Activated CD8-positive, alpha-beta T cell treated with anti-CD3 and anti-CD28 coated beads for 36 hours (primary cell): ENCODE data around the gene MORC4. TPM values are rescaled to one million over a fixed set of nuclear protein-coding genes. Genes with fewer than 3 reads are reported as not detected.

Source experiments
- ATAC-seq: fragments of 200-7000 bp; cut with Tn5 transposase; one replicate; pipeline ENCODE4 v1.10.0; 2021; ENCODE audit warnings: mild to moderate bottlenecking, moderate library complexity
- CTCF ChIA-PET: fragments of 350-600 bp; sonication (Branson Sonifier 250); formaldehyde crosslinking; loops from one replicate; lab custom pipeline; 2021; ENCODE audit warnings: antibody characterized with exemption; lab: Charles Lee
- POLR2A ChIA-PET: fragments of 350-600 bp; sonication (Branson Sonifier 250); formaldehyde crosslinking; loops from one replicate; lab custom pipeline; 2021; ENCODE audit warnings: antibody characterized with exemption; lab: Charles Lee
- DNase-seq: peaks from one replicate; pipeline ENCODE4 v3.0.0-alpha.2; 2020
- H3K27ac Mint-ChIP-seq: one replicate; pipeline ENCODE4 v1.8.0; 2021; ENCODE audit warnings: mild to moderate bottlenecking, mixed read lengths
- H3K27me3 Mint-ChIP-seq: one replicate; pipeline ENCODE4 v1.8.0; 2021; ENCODE audit warnings: mixed read lengths
- H3K36me3 Mint-ChIP-seq: one replicate; pipeline ENCODE4 v1.8.0; 2021; ENCODE audit warnings: low read depth, mixed read lengths
- H3K4me1 Mint-ChIP-seq: one replicate; pipeline ENCODE4 v1.8.0; 2021; ENCODE audit warnings: low read depth, mixed read lengths
- H3K4me3 Mint-ChIP-seq: one replicate; pipeline ENCODE4 v1.8.0; 2021; ENCODE audit warnings: mild to moderate bottlenecking, moderate library complexity, mixed read lengths
- H3K9me3 Mint-ChIP-seq: one replicate; pipeline ENCODE4 v1.8.0; 2021; ENCODE audit warnings: mixed read lengths
- CTCF ChIP-seq: fragments of 200-600 bp; IDR thresholded peaks from one replicate; pipeline ENCODE4 v1.8.0; 2022; ENCODE audit warnings: antibody characterized with exemption, mild to moderate bottlenecking
- intact Hi-C: fragments of 100-400 bp; cut with micrococcal nuclease; formaldehyde crosslinking; loops from one replicate; pipeline ENCODE4 v1.10.0; 2022
- total RNA-seq, 2 experiments: library from RNA; stranded (reverse); gene quantifications; one replicate each; pipeline ENCODE4 v1.2.3, GENCODE V29; 2021

MORC4 gene
- total RNA-seq, 2 experiments from 2014 or later, result 7.8 to 8.2 TPM

- intact Hi-C loops, result no loop called here
- POLR2A ChIA-PET, result no interaction called here
Observed at GRCh38 chrX:107008034-107008433, 8.0 kb upstream of the MORC4 start.

GRCh38 chrX:106999002-106999975, 723 bp downstream of the MORC4 start:
- ATAC-seq, result peak; percentile 43
- Mint-ChIP-seq H3K27ac (no peak overlapping the region), H3K4me3 (peak overlapping the region; percentile 80), H3K9me3 (no peaks in the 10 kb centered on the region), H3K36me3 (no peaks in the 10 kb centered on the region), H3K27me3 (no peaks in the 10 kb centered on the region), H3K4me1 (peaks cover 7% of the 10 kb centered on the region)
- peak; percentile 43 for TF ChIP-seq CTCF
- intact Hi-C loops, result no loop called here
- ChIA-PET POLR2A (no interaction called here), CTCF (interaction anchor here (0.7 to 1.5 kb wide), 8 partner anchors 11 to 471 kb away, joined by 3 to 8 read pairs (median 4); no protein-coding TSS in a partner anchor)
- peak; percentile 64 for DNase-seq

More at GRCh38 chrX:107008034-107008433, 8.0 kb upstream of the MORC4 start:
- DNase-seq (no peak), ATAC-seq (no peak)
- CTCF ChIA-PET, result no interaction called here
- Mint-ChIP-seq H3K4me1 (no peaks in the 10 kb centered on the region), H3K9me3 (no peaks in the 10 kb centered on the region), H3K27me3 (no peaks in the 10 kb centered on the region), H3K27ac (no peak overlapping the region), H3K36me3 (no peaks in the 10 kb centered on the region), H3K4me3 (no peak overlapping the region)
- no peak for TF ChIP-seq CTCF

- Mint-ChIP-seq H3K36me3 (no peaks in the 10 kb centered on the region), H3K27ac (no peak overlapping the region), H3K27me3 (no peaks in the 10 kb centered on the region), H3K9me3 (no peaks in the 10 kb centered on the region), H3K4me1 (peaks cover 7% of the 10 kb centered on the region), H3K4me3 (no peak overlapping the region)
- TF ChIP-seq CTCF, result no peak
- intact Hi-C loops, result no loop called here
- DNase-seq (no peak), ATAC-seq (no peak)
- CTCF ChIA-PET, result no interaction called here
- POLR2A ChIA-PET, result no interaction called here
Observed at GRCh38 chrX:106997611-106998010, 2.4 kb downstream of the MORC4 start.

DNA sequence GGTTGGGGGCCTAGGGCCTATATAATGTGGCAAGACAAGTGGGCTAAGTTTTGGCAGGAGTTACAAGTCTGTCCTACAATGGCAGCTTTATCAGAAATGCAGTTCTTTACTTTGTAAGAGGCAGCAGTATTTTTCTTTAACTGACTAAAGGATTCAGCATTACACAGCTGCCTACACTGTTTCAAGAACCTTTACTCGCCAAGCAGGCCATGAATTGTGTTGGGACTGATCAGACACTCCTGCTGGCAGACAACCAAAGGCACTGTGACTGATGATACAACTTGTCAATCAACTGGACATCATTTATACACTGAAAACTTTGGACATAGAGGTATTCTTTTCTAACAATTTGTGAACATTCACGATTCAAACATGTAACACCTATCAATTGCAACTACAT, 4.3 kb downstream of the MORC4 start:
- CTCF ChIA-PET, result no interaction called here

More for the DNA sequence above, 4.3 kb downstream of the MORC4 start:
- DNase-seq (no peak), ATAC-seq (no peak)
- intact Hi-C loops, result no loop called here
- Mint-ChIP-seq H3K27me3 (no peaks in the 10 kb centered on the region), H3K4me1 (peaks cover 7% of the 10 kb centered on the region), H3K27ac (no peak overlapping the region), H3K9me3 (no peaks in the 10 kb centered on the region), H3K36me3 (peaks cover 5% of the 10 kb centered on the region), H3K4me3 (no peak overlapping the region)
- TF ChIP-seq CTCF, result no peak
- POLR2A ChIA-PET, result no interaction called here
